Thymus (tissue), 11 donors: ENCODE results near the gene DHX30. TPM values are rescaled to one million over a fixed set of nuclear protein-coding genes. Genes with fewer than 3 reads are reported as not detected.

ENCODE experiments used
- DNase-seq, 9 donors: peaks; one replicate each; pipeline ENCODE4 v3.0.0-alpha.2; 2013; ENCODE audit warnings: low spot score in 9 of 9, low read depth in 6 of 9, missing footprints in 1 of 9
- H3K27ac ChIP-seq, 2 donors: one replicate each; pipeline ENCODE4 v1.5.1; 2013; ENCODE audit warnings: control low read depth in 1 of 2, low read depth in 1 of 2, low read length in 1 of 2, mild to moderate bottlenecking in 1 of 2, moderate library complexity in 1 of 2
- H3K27me3 ChIP-seq, 2 donors: one replicate each; pipeline ENCODE4 v1.5.1; 2013; ENCODE audit warnings: low read length in 1 of 2; ENCODE audit not compliant: control insufficient read depth in 2 of 2, insufficient read depth in 1 of 2
- H3K36me3 ChIP-seq, 2 donors: one replicate each; pipeline ENCODE4 v1.5.1; 2013; ENCODE audit warnings: low read length in 1 of 2, mild to moderate bottlenecking in 1 of 2, moderate library complexity in 1 of 2; ENCODE audit not compliant: control insufficient read depth in 2 of 2, insufficient read depth in 2 of 2
- H3K4me1 ChIP-seq, 2 donors: one replicate each; pipeline ENCODE4 v1.5.1; 2013; ENCODE audit warnings: low read length in 2 of 2; ENCODE audit not compliant: control insufficient read depth in 2 of 2, insufficient read depth in 2 of 2
- H3K4me3 ChIP-seq, 2 donors: one replicate each; pipeline ENCODE4 v1.5.1; 2013; ENCODE audit warnings: low read length in 2 of 2, control low read depth in 1 of 2, mild to moderate bottlenecking in 1 of 2
- H3K9me3 ChIP-seq, 2 donors: one replicate each; pipeline ENCODE4 v1.5.1; 2013; ENCODE audit warnings: low read length in 1 of 2, mild to moderate bottlenecking in 1 of 2; ENCODE audit not compliant: control insufficient read depth in 2 of 2, insufficient read depth in 1 of 2
- WGBS: extraction: QIAGEN DNeasy Blood & Tissue Kit; methylation state at CpG from one replicate; pipeline ENCODE4 v1.1.7; 2013; 5-methylcytosine and 5-hydroxymethylcytosine counted together
- polyA plus RNA-seq: library from polyadenylated mRNA; stranded (reverse); fragments of 200-250 nt; gene quantifications from one replicate; pipeline ENCODE4 v1.2.3, GENCODE V29; 2013
- total RNA-seq: library from RNA; stranded (reverse); fragments of 120-200 nt; gene quantifications from one replicate; pipeline ENCODE4 v1.2.4, GENCODE V29; 2013
- donor health status: healthy.

DHX30 gene
- total and polyA plus RNA-seq, 2 donors = 42.8 to 45.1 TPM

DNA sequence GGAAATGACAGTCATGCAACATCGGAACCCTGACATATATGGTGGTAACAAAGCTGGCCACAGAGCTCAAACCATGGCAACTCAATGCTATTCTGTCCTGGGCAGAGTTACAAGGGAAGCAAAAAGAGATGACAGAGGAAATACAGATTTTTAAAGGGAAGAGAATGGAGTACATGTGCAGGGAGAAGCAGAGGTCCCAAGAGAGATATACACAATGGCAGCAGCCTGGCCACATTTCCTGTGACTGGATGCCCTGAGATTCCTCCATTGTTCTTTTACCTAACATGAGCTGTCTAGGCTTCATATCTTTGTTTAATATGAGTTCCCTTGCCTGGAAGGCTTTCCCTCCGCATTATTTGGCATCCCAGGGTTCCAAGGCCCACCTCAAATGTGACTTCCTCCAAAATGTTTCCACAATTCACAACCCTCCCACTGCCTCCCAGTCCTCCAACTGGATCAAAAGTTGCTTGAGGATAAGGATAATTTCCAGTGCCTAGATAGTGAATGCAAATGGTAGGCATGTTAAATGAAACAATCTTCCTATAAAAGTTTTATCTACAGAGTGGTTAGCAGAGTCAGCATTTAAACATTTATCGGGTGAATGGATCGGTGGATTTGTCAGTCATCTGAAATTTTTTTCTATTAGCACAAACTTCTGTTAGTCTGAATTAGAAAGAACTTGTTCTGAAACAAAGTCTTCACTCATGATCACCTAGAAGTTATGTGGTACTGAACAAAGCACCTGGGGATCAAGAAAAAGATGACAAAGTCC lies 86.2 kb downstream of the DHX30 start:
- 97% methylated on average over 4 of the region's 4 CpGs for WGBS
- H3K36me3 ChIP-seq = peaks cover 18 to 19% of the 10 kb centered on the region in 2 donors

DNA sequence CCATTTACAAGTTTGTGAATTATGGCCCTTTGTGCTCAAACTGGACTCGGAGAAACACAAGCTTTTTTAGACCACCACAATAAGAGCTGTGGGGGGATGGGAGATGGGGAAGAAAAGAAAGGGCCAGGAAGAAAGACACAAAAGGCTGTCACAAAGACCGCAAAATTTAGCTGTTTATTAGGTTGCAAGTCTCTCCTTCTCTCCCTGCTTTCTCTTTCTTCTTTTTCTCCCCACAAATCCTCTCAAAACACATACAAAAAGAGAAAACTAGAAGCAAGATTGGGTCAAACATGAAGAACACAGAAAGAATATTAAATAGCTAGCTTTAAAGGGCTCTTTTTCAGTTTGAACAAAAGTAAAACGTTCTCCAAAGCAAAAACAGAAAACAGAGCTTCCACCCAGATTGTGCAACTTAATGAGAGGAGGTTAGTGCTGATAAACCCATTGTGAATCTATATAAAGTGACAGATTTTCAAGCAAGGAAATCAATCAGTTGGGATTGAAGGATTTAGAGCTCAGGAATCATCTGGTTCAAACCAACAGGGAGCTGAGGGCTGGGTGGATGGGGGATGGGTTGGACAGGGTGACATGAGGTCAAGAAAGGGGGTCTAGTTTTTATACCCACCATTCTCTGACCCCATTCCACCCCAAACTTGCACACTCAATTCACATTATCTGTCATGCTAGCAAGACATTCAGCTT lies 87.3 kb downstream of the DHX30 start:
- no peak for DNase-seq
- H3K36me3 ChIP-seq = peaks cover 13 to 15% of the 10 kb centered on the region in 2 donors
- H3K4me3 ChIP-seq = no peak overlapping the region
- H3K9me3 ChIP-seq = no peaks in the 10 kb centered on the region
- H3K27me3 ChIP-seq = no peaks in the 10 kb centered on the region
- 94% methylated on average over 3 of the region's 3 CpGs for WGBS
- H3K4me1 ChIP-seq = peaks cover 0 to 11% of the 10 kb centered on the region in 2 donors
- H3K27ac ChIP-seq = no peak overlapping the region

More for the DNA sequence above, 86.2 kb downstream of the DHX30 start:
- Histone ChIP-seq H3K4me3 (no peak overlapping the region), H3K27ac (no peak overlapping the region), H3K27me3 (no peaks in the 10 kb centered on the region), H3K4me1 (peaks cover 0 to 11% of the 10 kb centered on the region in 2 donors), H3K9me3 (peaks cover 0 to 3% of the 10 kb centered on the region in 2 donors)
- no peak for DNase-seq

DNA sequence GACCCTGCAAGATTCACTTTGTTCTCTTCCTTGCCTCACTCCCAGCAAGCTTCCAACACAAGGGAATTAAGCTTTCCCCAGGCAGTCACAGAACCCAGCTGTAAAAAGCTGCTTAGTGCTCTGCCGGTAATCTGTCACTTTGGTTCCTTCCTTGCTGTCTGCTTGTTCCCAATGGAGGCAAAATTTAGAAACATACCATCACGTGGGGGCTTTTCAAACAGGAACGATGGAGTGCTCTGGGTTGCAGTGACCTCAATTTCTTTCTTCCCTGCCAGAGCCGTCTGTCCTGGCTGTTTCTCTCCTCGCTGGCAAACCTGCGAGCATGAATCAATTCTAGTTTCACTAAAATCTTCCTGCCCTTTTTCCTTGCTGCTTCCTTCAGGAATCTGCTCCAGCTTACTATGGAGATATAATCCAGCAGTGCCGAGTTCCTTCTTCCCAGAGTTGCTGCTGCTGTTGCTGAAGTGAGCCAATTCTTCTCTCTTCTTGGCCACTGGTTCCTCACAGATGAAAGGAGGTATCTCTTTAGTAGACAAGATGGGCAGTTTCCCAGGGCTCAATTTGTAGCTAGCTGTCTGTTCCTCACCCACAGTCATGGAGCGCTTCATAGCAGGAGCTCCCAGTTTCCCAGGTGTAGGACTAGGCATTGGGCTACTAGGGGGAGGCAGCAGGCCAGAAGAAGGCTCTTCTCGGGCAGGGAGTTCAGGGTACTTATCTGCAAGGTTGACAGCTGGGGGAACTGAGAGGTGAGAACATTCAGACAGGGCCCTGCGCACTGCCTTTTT lies 88.1 kb downstream of the DHX30 start:
- H3K4me3 ChIP-seq = no peak overlapping the region
- no peak overlapping the region for H3K27ac ChIP-seq
- 93% methylated on average over 10 of the region's 10 CpGs for WGBS
- no peaks in the 10 kb centered on the region for H3K27me3 ChIP-seq
- H3K9me3 ChIP-seq = no peaks in the 10 kb centered on the region
- no peak for DNase-seq
- H3K4me1 ChIP-seq = peaks cover 0 to 11% of the 10 kb centered on the region in 2 donors
- H3K36me3 ChIP-seq = peaks cover 13 to 20% of the 10 kb centered on the region in 2 donors

DNA sequence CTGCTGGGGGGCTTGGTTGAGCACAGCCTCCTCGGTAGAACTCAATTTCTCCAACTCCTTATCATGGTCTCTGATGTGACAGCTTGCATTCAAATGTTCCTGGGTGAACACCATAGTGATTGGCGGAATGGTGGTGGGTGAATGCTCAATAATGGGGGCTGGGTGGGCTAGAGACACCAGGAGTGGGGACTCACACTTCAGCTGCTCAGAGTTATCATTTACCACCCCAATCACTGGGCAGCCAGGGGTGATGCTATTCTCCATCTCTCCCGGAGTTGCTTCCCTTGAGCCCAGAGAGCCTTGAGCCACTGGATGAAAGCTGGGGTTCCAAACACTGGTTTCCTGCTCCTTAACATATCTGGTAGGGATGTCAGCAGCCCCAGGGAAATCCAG lies 88.7 kb downstream of the DHX30 start:
- DNase-seq = no peak
- Histone ChIP-seq H3K36me3 (peaks cover 13 to 20% of the 10 kb centered on the region in 2 donors), H3K27ac (no peak overlapping the region), H3K9me3 (no peaks in the 10 kb centered on the region), H3K27me3 (no peaks in the 10 kb centered on the region), H3K4me3 (no peak overlapping the region), H3K4me1 (peaks cover 0 to 11% of the 10 kb centered on the region in 2 donors)
- WGBS = 96% methylated on average over 3 of the region's 3 CpGs

- Histone ChIP-seq H3K4me1 (peaks cover 0 to 11% of the 10 kb centered on the region in 2 donors), H3K9me3 (no peaks in the 10 kb centered on the region), H3K27ac (no peak overlapping the region), H3K36me3 (peaks cover 13 to 20% of the 10 kb centered on the region in 2 donors), H3K27me3 (no peaks in the 10 kb centered on the region), H3K4me3 (no peak overlapping the region)
- WGBS = 95% methylated on average over 15 of the region's 15 CpGs
- DNase-seq = no peak
Observed at GRCh38 chr3:47892286-47893040, 89.5 kb downstream of the DHX30 start.

DNA sequence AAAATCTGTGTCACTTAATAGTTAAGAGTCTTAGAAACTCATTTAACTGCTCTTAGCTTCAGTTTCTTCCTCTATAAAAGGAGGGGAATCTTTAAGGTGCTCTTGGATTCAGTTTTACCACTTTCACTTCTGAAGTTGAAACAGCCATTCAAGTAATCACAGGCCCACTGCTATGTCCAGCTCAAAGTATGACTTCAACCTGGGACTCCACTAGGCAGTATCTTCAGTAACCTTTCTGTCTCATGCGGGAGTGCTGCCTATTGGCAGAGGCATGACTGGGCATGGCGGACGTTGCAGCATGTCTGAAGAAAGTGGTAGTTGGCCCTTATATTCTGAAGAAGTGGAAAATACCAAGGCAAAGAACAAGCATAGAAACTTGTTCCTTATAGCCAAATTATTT lies 92.3 kb downstream of the DHX30 start:
- Histone ChIP-seq H3K27ac (no peak overlapping the region), H3K4me3 (no peak overlapping the region), H3K36me3 (peaks cover 17% of the 10 kb centered on the region in 2 donors), H3K9me3 (no peaks in the 10 kb centered on the region), H3K27me3 (no peaks in the 10 kb centered on the region), H3K4me1 (peaks cover 2 to 17% of the 10 kb centered on the region in 2 donors)
- WGBS = 99% methylated on average over 3 of the region's 3 CpGs
- no peak for DNase-seq

GRCh38 chr3:47896736-47897135 lies 93.8 kb downstream of the DHX30 start:
- H3K4me1 ChIP-seq = peaks cover 2 to 10% of the 10 kb centered on the region in 2 donors
- no peak overlapping the region for H3K4me3 ChIP-seq
- peaks cover 9 to 11% of the 10 kb centered on the region in 2 donors for H3K36me3 ChIP-seq
- H3K27ac ChIP-seq = no peak overlapping the region
- H3K27me3 ChIP-seq = no peaks in the 10 kb centered on the region
- no peaks in the 10 kb centered on the region for H3K9me3 ChIP-seq
- DNase-seq = no peak
- 97% methylated on average over 3 of the region's 3 CpGs for WGBS

DNA sequence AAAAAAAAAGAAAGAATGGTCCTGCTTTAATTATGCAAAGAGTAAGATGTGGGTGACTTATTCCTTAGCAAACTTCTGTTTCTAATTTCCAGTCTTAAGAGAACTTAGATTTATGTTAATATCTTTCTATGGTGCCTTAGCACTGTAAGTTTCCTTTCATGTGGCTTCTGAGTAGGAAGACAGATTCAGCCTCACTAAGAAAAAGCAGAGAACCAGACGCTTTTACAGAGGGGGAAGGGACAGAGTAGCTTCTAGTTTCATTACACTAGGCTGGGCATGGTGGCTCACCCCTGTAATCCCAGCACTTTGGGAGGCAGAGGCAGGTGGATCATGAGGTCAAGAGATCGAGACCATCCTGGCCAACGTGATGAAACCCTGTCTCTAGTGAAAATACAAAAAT lies 95.0 kb downstream of the DHX30 start:
- Histone ChIP-seq H3K27ac (no peak overlapping the region), H3K9me3 (no peaks in the 10 kb centered on the region), H3K4me3 (no peak overlapping the region), H3K27me3 (no peaks in the 10 kb centered on the region), H3K36me3 (peaks cover 5 to 9% of the 10 kb centered on the region in 2 donors), H3K4me1 (peaks cover 2 to 10% of the 10 kb centered on the region in 2 donors)
- WGBS = 69% methylated on average over 3 of the region's 3 CpGs
- peak in 7 of 9 donors; percentile 9 to 63 (median 25) for DNase-seq
